GM11168 (cell line): ENCODE results near the gene ANXA1.

Source experiments
- in situ Hi-C: fragments of 300-500 bp; cut with MboI; formaldehyde crosslinking; loops from one replicate; pipeline ENCODE4 v1.12.0; 2022; ENCODE audit warnings: low sequenced_read_pairs; ENCODE audit not compliant: unreplicated experiment

ANXA1 gene

GRCh38 chr9:73200694-73201452 is 49.2 kb downstream of the ANXA1 start:
- in situ Hi-C loops: no loop called here

- in situ Hi-C loops: no loop called here
These were observed 51.3 kb downstream of the ANXA1 start for GRCh38 chr9:73202980-73203379.

DNA sequence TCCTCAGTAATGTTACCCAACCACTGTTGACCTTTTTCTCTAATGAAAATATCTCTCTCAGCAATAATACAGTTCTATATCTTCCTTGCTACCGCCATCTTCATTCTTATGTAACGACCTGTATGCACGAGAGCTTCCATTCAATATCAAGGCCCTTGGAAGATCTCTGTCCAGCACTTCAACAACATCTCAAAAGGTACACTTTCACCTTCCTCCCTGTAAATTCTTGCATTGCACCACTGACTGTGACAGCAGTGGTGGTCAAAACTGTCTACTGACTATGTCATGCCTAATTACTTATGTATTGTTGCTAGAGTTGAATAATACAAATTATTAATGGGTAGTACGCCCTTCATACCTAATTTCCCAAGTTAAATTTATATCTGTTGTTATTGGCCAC is 53.3 kb downstream of the ANXA1 start:
- in situ Hi-C loops: no loop called here

DNA sequence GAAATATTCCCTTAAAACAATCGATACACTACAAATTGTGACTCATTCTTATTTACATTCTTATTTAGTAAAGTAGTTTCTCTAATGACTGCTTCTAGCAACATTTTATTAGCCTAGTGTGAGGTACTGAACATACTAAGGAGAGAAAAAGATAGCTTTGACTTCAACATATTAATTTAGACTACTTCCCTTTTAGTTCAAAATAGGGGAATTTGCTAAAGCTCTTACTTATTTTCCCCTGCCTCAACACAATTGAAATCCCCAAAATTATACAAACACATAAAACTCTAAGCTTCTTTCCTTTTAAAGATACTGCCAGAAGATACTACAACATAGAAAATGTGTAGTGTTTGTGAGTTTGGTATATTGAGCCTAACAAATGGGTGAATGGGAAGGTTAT is 55.2 kb downstream of the ANXA1 start:
- in situ Hi-C loops: no loop called here

GRCh38 chr9:73210886-73211666 is 59.4 kb downstream of the ANXA1 start:
- in situ Hi-C loops: no loop called here

DNA sequence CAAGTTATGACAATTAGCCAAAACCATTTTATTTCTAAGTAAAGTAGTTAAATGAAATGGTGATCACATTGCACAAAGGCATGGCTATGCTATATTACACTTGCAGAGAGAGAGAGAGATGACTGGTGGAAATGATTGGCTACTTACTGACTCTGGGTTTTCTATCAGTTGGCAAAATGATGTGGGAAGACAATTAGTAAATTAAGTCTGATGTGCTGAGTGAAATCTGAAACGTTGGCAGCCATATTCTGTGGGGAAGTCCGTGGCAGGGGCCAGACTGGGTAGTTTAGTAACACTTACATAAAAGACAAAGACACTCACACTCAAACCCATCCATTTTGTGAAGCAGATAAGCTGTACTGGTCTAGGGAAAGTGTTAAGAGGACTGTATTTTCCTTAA is 61.6 kb downstream of the ANXA1 start:
- in situ Hi-C loops: no loop called here

GRCh38 chr9:73215249-73215648 is 63.6 kb downstream of the ANXA1 start:
- in situ Hi-C loops: no loop called here

DNA sequence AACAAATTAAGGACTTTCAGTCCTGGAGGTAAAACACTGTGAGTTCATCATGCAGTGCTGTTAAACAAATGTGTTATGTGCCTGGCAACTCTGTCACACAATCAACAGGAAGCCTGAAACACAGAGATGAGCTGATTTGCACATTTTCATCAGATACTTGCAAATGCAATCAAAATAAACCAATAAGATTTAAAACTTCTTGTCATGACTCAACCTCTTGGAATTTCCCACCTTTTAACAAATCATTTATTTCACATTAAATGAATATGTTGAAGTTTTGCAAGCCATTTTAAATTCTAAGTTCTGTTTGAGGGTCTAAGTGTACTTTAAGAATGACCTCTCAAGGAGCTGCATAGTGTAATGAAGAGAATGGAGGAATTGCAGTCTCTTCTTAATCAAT is 64.4 kb downstream of the ANXA1 start:
- in situ Hi-C loops: no loop called here
